HFF-Myc (cell line): ENCODE data around the gene POU2AF3.

Source experiments
- DNase-seq: peaks from one replicate; pipeline ENCODE4 v3.0.0-alpha.2; 2011; ENCODE audit warnings: low read depth; ENCODE audit errors: extremely low read depth
- H3K4me3 ChIP-seq: replicated peaks from 2 replicates; pipeline ENCODE4 v1.5.1; 2011; ENCODE audit warnings: low read depth, mild to moderate bottlenecking, control low read depth, low read length
- TF ChIP-seq, protein P1 (sequence below): IDR thresholded peaks from 2 replicates; pipeline ENCODE4 v1.5.1; 2012; ENCODE audit warnings: mild to moderate bottlenecking, low read depth, low read length, control low read depth; ENCODE audit errors: missing control alignments

Gene POU2AF3

DNA sequence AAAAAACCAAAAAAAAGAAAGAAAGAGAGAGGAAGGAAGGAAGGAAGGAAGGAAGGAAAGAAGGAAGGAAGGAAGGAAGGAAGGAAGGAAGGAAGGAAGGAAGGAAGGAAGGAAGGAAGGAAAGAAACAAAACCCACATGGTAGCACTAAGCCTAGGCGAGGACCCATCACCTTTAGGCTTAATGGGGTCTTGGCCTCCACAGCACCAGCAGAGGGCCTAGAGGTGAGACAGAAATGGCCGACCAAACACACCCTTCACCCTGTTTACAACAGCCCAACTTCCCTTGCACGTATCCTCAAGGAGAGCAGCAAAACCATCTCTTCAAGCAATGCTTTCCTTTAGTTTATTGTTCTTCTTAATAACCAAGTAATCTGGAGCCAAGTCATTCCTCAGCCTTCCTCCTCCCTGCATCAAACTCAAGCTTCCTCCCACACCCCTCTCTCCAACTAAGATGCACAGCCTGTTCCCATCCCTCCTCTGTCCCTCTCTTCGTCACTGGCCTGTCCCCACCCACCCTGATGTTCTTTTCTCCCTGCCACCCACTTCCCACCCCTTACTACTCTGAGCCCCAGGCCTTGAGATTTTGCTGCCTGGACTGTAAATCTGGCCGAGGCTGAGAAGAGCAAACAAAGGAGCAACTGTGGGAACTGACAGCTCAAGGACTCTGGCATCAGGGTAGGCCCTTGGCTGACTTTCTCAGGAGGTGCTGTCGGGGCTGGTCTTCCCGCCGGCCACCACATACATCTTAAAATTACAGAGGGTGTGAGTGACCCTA is 54.8 kb downstream of the POU2AF3 start:
- DNase-seq = no peak
- TF ChIP-seq, protein P1, sequence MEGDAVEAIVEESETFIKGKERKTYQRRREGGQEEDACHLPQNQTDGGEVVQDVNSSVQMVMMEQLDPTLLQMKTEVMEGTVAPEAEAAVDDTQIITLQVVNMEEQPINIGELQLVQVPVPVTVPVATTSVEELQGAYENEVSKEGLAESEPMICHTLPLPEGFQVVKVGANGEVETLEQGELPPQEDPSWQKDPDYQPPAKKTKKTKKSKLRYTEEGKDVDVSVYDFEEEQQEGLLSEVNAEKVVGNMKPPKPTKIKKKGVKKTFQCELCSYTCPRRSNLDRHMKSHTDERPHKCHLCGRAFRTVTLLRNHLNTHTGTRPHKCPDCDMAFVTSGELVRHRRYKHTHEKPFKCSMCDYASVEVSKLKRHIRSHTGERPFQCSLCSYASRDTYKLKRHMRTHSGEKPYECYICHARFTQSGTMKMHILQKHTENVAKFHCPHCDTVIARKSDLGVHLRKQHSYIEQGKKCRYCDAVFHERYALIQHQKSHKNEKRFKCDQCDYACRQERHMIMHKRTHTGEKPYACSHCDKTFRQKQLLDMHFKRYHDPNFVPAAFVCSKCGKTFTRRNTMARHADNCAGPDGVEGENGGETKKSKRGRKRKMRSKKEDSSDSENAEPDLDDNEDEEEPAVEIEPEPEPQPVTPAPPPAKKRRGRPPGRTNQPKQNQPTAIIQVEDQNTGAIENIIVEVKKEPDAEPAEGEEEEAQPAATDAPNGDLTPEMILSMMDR = no peak
- no peak overlapping the region for H3K4me3 ChIP-seq

DNA sequence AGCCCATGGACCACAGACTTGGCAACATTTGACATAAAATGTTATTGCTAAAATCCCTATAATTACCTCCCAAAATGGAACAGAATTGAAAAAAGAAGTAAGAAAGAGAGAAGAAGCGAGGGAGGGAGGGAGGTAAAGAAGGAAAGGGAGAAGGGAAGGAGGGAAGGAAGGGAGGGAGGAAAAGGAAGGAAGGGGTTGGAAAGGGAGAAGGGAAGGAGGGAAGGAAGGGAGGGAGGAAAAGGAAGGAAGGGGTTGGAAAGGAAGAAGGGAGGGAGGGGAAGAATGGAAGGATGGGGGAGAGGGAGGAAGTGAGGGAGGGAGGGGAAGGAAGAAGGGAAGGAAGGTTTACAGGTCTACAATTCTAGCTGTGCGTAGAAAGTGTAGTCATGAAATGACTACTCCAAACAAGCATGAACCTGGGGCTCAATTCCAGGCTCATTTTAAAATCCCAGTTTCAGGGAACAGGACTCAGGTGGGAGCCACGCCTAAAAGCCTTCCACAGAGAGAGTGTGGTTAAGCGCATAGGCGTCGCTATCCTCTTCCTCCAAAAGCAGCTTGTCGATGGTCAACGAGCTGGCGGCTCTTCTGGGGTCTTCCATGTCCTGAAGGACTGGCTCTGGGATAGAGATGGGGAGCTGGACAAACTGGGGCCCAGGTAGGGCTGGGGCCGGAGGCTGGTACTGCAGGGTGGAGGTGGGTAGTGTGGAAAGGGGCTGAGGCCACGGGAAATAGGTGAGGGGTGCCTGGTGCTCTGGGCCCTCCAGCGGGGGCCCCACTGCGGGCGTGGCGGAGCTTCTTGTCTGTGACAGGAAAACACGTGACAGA is 55.6 kb downstream of the POU2AF3 start:
- no peak for DNase-seq
- TF ChIP-seq, protein P1 = no peak
- H3K4me3 ChIP-seq = no peak overlapping the region

DNA sequence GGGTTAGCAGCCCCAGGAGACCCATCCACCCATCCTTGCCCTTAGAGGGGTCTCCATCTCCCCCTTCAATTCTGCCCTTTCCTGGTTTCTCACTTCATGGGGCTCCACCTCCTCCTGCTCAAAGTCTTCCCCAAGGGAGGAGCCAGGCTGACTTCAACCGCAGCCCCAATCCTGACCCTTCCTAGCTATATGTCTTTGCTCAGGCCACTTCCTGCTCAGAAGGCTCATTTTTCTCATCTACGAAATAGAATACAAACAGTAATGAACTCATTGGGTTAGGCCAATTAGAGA is 56.2 kb downstream of the POU2AF3 start:
- no peak overlapping the region for H3K4me3 ChIP-seq
- TF ChIP-seq, protein P1 = no peak
- DNase-seq = no peak

DNA sequence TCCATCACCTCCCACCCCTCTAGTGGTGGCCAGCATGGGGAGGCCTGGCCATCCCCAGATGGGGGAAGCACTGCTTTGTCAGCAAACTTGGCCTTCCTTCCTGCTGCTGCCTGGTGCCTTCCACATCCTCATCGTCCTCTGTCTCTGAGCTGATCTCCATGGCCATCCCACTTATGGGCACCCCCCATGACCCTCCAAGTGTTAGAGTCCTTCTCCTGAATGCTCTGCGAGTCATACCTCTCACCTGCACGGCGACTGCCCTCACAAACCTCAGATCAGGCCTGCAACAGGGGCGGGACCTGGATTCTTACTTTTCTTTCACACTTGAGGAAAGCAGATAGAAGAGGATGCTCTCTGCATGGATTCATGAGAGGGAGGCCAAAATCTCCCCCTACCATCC is 56.8 kb downstream of the POU2AF3 start:
- TF ChIP-seq, protein P1 = no peak
- DNase-seq = no peak
- no peak overlapping the region for H3K4me3 ChIP-seq

DNA sequence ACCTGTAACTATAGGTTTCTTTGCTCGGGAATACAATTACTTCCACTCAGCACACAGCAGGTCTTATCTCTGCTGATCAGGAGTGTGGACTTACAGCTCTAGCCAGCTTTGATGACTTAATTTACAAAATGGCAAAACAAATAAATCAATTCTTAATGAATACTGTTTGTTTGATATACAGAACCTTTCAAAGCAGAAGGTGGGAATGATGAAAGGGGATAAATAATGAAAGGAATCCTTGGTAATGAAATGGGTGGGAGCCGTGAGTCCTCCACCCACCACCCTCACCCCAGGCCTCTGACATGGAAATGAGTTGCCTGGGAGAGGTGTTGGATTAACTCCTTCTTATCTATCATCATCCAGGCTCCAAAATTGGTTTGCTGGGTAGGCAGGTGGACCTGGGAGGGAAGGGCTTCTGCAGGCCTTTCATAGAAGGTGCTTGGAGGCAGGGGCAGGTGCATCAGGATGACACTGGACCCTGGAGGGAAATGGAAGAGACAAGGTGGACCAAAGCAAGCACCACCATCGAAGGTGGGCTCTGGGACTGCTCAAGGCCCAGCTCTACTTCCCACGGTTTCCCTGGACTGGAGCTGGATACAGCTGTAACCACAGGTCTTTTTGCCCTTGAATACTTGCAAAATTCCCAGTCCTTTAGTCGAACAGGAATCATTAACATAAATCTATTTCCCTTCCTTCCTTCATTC is 57.8 kb downstream of the POU2AF3 start:
- DNase-seq = no peak
- TF ChIP-seq, protein P1 = no peak
- H3K4me3 ChIP-seq = no peak overlapping the region

DNA sequence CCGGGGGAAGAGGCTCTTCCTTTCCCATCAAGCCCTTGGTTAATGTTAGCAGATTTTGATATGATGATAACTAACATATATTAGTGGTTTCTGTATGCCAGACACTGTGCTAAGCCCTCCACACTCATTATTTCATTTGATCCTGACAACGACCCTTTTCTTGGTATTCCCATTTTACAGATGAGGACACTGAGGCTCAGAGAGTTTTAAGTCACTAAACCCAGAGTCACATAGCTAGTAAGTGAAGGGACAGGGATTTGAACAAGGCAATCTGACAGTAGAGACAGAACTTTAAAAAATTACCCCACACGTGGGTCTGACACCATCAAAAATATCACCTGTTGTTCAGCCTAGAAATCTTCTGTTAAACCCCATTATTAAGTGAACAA is 58.3 kb downstream of the POU2AF3 start:
- no peak overlapping the region for H3K4me3 ChIP-seq
- TF ChIP-seq, protein P1 = no peak
- DNase-seq = no peak
